Neural cell (in vitro differentiated cells): ENCODE results near the gene LUC7L.

ENCODE experiments used
- EP300 ChIP-seq: fragments of 450-650 bp; conservative IDR thresholded peaks from 2 replicates; pipeline ENCODE4 v1.6.1; 2014; ENCODE audit warnings: antibody characterized with exemption, mild to moderate bottlenecking, moderate library complexity; ENCODE audit not compliant: poor library complexity, severe bottlenecking
- EZH2 ChIP-seq: fragments of 200-600, 300-800 bp; shearing (Covaris generic), sonication (generic); IDR thresholded peaks from 2 replicates; pipeline ENCODE4 v1.6.1; 2014; ENCODE audit warnings: antibody characterized with exemption, low read length, borderline replicate concordance, mild to moderate bottlenecking; ENCODE audit not compliant: insufficient read depth, poor library complexity, severe bottlenecking
- MXI1 ChIP-seq: fragments of 450-650 bp; conservative IDR thresholded peaks from 2 replicates; pipeline ENCODE4 v1.6.1; 2014; ENCODE audit warnings: antibody characterized with exemption, mild to moderate bottlenecking; ENCODE audit not compliant: poor library complexity, severe bottlenecking
- POLR2AphosphoS5 ChIP-seq: IDR thresholded peaks from 2 replicates; pipeline ENCODE4 v1.6.1; 2012
- TAF1 ChIP-seq: IDR thresholded peaks from 2 replicates; pipeline ENCODE4 v1.6.1; 2012; ENCODE audit warnings: low read depth
- TF ChIP-seq, protein P1 (sequence below): fragments of 450-650 bp; IDR thresholded peaks from 2 replicates; pipeline ENCODE4 v1.5.1; 2014; ENCODE audit warnings: antibody characterized with exemption, mild to moderate bottlenecking, moderate library complexity; ENCODE audit not compliant: poor library complexity, severe bottlenecking

DNA sequence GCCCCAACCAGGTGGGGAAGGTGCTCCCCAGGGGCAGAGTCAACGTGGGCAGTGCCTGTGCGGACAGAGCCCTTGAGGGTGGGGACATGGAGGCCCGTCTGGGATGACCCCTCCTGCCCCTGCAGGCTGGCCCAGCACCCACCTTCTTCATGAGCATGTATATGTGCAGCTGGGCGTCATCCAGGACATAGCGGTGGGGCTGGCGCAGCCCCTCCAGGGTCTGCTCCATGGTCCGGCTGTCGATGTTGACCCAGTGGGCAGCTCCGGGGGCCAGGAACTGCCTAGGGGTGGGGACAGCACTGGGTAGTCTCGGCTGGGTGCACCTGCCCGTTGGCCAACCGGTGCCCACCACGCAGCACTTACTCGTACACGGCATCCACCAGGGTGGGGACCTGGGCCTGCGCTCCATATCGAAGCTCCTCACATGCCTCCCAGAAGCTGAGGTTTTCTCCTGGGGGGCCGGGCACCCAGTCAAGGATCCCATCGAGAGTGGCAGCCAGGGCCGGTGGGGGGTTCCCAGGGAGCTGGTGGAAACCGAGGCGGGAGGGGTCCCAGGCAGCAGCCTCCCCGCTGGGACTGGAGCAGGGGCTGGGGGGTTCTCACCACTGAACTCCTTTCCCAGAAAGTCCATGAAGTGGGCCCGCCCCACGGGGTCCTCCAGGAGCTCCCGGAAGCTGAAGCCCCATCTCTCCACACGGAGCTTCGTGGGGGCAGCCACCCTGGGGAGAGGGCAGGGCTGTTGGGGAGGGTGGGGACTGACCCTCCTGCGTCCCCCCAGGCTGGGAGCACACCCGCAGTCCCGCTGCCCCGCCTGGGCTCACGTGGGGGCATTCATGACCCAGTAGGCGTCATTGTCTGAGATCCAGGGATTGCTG, 41.4 kb upstream of the LUC7L start:
- TF ChIP-seq, protein P1, sequence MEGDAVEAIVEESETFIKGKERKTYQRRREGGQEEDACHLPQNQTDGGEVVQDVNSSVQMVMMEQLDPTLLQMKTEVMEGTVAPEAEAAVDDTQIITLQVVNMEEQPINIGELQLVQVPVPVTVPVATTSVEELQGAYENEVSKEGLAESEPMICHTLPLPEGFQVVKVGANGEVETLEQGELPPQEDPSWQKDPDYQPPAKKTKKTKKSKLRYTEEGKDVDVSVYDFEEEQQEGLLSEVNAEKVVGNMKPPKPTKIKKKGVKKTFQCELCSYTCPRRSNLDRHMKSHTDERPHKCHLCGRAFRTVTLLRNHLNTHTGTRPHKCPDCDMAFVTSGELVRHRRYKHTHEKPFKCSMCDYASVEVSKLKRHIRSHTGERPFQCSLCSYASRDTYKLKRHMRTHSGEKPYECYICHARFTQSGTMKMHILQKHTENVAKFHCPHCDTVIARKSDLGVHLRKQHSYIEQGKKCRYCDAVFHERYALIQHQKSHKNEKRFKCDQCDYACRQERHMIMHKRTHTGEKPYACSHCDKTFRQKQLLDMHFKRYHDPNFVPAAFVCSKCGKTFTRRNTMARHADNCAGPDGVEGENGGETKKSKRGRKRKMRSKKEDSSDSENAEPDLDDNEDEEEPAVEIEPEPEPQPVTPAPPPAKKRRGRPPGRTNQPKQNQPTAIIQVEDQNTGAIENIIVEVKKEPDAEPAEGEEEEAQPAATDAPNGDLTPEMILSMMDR, result no peak
- TF ChIP-seq EP300 (no peak), TAF1 (no peak), MXI1 (no peak), POLR2AphosphoS5 (no peak), EZH2 (no peak)
